Effector memory CD4-positive, alpha-beta T cell (primary cell): ENCODE data around the gene IL17RE.

ENCODE experiments used
- DNase-seq, 3 donors: peaks; one replicate each; pipeline ENCODE4 v3.0.0-alpha.2; 2020
- H3K27ac ChIP-seq: 2 replicates; pipeline ENCODE4 v1.7.0; 2013; ENCODE audit warnings: mild to moderate bottlenecking, low read length, moderate library complexity; ENCODE audit not compliant: insufficient read depth, poor library complexity, severe bottlenecking
- H3K27me3 ChIP-seq: replicated peaks from 2 replicates; pipeline ENCODE4 v1.7.0; 2013; ENCODE audit warnings: mild to moderate bottlenecking, low read length; ENCODE audit not compliant: insufficient read depth, control insufficient read depth, poor library complexity, severe bottlenecking
- H3K36me3 ChIP-seq: 2 replicates; pipeline ENCODE4 v1.7.0; 2013; ENCODE audit warnings: mild to moderate bottlenecking, low read length, moderate library complexity; ENCODE audit not compliant: control insufficient read depth, insufficient read depth
- H3K4me1 ChIP-seq: 2 replicates; pipeline ENCODE4 v1.7.0; 2013; ENCODE audit warnings: low read length, mild to moderate bottlenecking; ENCODE audit not compliant: control insufficient read depth, insufficient read depth, poor library complexity, severe bottlenecking
- H3K4me3 ChIP-seq: 2 replicates; pipeline ENCODE4 v1.7.0; 2013; ENCODE audit warnings: low read length, low read depth, mild to moderate bottlenecking; ENCODE audit not compliant: insufficient read depth, poor library complexity, severe bottlenecking
- H3K9me3 ChIP-seq: 2 replicates; pipeline ENCODE4 v1.7.0; 2013; ENCODE audit warnings: mild to moderate bottlenecking, low read length, moderate library complexity; ENCODE audit not compliant: control insufficient read depth

IL17RE gene

GRCh38 chr3:9951126-9951525, 48.5 kb downstream of the IL17RE start:
- H3K36me3 ChIP-seq = no peaks in the 10 kb centered on the region
- no peak for DNase-seq
- H3K4me3 ChIP-seq = peak overlapping the region; percentile 69
- no peaks in the 10 kb centered on the region for H3K27me3 ChIP-seq
- peaks cover 12% of the 10 kb centered on the region for H3K4me1 ChIP-seq
- H3K27ac ChIP-seq = no peak overlapping the region
- no peaks in the 10 kb centered on the region for H3K9me3 ChIP-seq

GRCh38 chr3:9951598-9951961, 48.9 kb downstream of the IL17RE start:
- H3K4me1 ChIP-seq = peaks cover 12% of the 10 kb centered on the region
- H3K9me3 ChIP-seq = no peaks in the 10 kb centered on the region
- H3K27me3 ChIP-seq = no peaks in the 10 kb centered on the region
- peak overlapping the region; percentile 69 for H3K4me3 ChIP-seq
- H3K27ac ChIP-seq = no peak overlapping the region
- no peaks in the 10 kb centered on the region for H3K36me3 ChIP-seq
- no peak for DNase-seq

- no peaks in the 10 kb centered on the region for H3K9me3 ChIP-seq
- peak within 1 kb of the TSS; percentile 69 for H3K4me3 ChIP-seq
- H3K27me3 ChIP-seq = no peaks in the 10 kb centered on the region
- H3K36me3 ChIP-seq = no peaks in the 10 kb centered on the region
- H3K4me1 ChIP-seq = peaks cover 12% of the 10 kb centered on the region
- H3K27ac ChIP-seq = no peak within 1 kb of the TSS
- peak in 2 of 3 donors; percentile 19 to 20 for DNase-seq
Measured at GRCh38 chr3:9951962-9952805, 49.5 kb downstream of the IL17RE start, which contains the start of gene PRRT3. TSS of gene PRRT3 (minus strand) at chr3:9952408. CDS start at chr3:9950115, 2,293 bp downstream.

DNA sequence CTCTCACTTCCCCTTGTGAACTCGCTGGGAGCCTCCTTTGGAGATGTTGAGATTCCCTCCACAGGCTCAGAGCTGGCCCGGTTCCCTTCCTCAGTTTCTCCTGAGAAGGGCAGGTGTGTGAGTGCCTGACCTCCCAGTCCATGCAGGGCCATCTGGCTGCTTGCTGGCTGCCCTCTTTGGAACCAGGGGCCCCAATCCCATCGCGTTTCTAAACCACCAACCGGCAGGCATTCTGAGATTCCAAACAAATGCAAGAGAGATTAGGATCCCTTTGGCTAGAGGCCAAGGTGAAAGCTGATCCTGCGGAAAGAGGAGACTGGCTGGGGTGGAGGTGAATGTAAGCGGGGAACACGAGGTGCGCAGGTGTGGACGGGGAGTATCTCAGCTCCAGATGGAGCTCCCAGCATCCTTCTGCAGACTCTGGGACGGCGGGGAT, 52.4 kb downstream of the IL17RE start:
- H3K27ac ChIP-seq = no peak overlapping the region
- H3K4me1 ChIP-seq = peaks cover 12% of the 10 kb centered on the region
- no peak overlapping the region for H3K4me3 ChIP-seq
- no peaks in the 10 kb centered on the region for H3K9me3 ChIP-seq
- H3K27me3 ChIP-seq = no peaks in the 10 kb centered on the region
- DNase-seq = no peak
- no peaks in the 10 kb centered on the region for H3K36me3 ChIP-seq

DNA sequence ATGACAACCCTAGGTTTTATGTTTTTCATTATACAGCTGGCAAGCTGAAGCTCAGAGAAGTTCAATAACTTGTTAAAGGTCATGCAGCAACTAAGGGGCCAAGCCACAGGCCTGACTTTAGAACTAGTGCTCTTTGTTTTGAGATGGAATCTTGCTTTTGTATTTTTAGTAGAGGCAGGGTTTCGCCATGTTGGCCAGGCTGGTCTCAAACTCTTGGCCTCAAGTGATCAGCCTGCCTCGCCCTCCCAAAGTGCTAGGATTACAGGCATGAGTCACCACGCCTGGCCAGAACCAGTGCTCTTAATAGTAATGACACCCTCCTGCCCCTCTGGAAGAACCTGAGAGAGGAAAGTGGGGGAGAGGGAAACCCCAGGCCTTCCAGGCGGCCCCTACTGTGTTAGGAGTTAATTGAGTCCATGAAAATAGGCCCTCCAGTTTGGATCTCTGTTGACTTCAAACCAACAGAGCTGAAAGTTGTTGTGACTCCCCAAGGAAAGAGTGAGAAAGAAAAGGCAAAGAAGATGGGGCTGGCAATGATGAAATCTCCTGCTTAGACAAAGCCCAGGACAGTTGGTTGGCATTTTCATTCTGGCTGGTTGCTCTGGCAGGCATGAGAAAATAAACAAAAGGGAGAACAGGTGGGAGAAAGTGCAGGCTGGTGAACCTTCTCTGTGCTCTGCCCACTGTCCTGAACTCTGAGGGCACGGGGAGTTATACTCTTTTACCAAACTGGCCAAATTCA, 53.1 kb downstream of the IL17RE start:
- H3K9me3 ChIP-seq = no peaks in the 10 kb centered on the region
- H3K27ac ChIP-seq = no peak overlapping the region
- no peaks in the 10 kb centered on the region for H3K27me3 ChIP-seq
- H3K36me3 ChIP-seq = no peaks in the 10 kb centered on the region
- H3K4me3 ChIP-seq = no peak overlapping the region
- peaks cover 11% of the 10 kb centered on the region for H3K4me1 ChIP-seq
- no peak for DNase-seq

GRCh38 chr3:9957214-9957613, 54.6 kb downstream of the IL17RE start:
- H3K4me1 ChIP-seq = no peaks in the 10 kb centered on the region
- H3K4me3 ChIP-seq = no peak overlapping the region
- DNase-seq = no peak

DNA sequence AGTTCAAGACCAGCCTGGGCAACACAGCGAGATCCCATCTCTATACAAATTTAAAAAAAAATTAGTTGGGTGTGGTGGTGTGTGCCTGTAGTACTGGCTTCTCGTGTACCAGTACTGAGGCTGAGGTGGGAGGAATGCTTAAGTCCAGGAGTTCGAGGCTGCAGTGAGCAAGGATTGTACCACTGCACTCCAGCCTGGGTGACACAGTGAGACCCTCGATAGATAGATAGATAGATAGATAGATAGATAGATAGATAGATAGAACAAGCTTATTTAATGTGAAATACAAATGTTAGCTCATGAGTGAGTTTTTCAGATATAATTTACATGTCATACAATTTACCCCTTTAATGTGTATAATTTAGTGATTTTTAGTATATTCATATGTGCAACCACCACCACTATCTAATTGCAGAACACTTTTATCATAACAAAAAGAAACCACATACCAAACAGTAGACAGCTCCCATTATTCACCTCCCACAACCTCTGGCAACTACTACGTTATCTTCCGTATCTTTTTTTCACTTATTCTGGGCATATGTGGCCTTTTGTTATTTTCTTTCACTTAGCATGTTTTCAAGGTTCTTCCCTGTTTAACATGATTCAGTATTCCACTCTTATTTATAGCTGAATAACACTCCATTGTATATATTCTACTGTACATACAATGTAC, 62.7 kb downstream of the IL17RE start:
- Histone ChIP-seq H3K27ac (no peak overlapping the region), H3K4me3 (no peak overlapping the region), H3K9me3 (no peaks in the 10 kb centered on the region), H3K4me1 (no peaks in the 10 kb centered on the region), H3K36me3 (peaks cover 41% of the 10 kb centered on the region), H3K27me3 (no peaks in the 10 kb centered on the region)
- DNase-seq = no peak

More at GRCh38 chr3:9957214-9957613, 54.6 kb downstream of the IL17RE start:
- Histone ChIP-seq H3K27ac (no peak overlapping the region), H3K36me3 (no peaks in the 10 kb centered on the region), H3K27me3 (no peaks in the 10 kb centered on the region), H3K9me3 (no peaks in the 10 kb centered on the region)
